ENCODE measurements around the gene GPR176. TPM values are rescaled to one million over a fixed set of nuclear protein-coding genes. Genes with fewer than 3 reads are reported as not detected.

GPR176 gene
- total RNA-seq, 1 donor from 2014 or later: 3.8 TPM

DNA sequence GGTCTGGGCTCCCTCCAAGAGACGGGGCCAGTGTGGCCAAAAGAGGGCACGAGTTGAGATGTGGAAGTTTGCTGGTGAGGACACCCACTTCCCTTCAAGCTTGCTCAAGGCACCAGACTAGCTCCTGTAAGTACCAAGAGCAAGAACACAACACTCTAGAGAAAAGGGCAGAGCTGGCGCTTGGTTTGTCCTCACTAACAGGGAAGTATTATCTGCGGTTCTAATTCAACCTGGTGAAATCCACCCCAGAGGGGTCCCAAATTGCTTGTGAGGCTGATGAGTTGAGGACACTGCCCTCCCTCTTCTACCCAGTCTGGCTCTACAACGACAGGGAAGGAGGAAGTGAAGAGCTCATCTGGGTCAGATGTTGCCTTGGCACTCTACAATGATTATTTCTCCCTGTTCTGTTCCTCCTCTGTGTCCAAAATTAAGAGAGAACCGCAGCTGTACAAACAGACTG, 120.5 kb downstream of the GPR176 start:
- Mint-ChIP-seq H3K27ac (no peak overlapping the region), H3K4me1 (peaks cover 17% of the 10 kb centered on the region), H3K9me3 (no peaks in the 10 kb centered on the region), H3K4me3 (no peak overlapping the region), H3K36me3 (no peaks in the 10 kb centered on the region), H3K27me3 (ENCODE audit: low read depth) (no peaks in the 10 kb centered on the region)
- no peak for DNase-seq (ENCODE audit: low spot score in 2 of 2, unreplicated experiment in 2 of 2)
- TF ChIP-seq, protein P1, sequence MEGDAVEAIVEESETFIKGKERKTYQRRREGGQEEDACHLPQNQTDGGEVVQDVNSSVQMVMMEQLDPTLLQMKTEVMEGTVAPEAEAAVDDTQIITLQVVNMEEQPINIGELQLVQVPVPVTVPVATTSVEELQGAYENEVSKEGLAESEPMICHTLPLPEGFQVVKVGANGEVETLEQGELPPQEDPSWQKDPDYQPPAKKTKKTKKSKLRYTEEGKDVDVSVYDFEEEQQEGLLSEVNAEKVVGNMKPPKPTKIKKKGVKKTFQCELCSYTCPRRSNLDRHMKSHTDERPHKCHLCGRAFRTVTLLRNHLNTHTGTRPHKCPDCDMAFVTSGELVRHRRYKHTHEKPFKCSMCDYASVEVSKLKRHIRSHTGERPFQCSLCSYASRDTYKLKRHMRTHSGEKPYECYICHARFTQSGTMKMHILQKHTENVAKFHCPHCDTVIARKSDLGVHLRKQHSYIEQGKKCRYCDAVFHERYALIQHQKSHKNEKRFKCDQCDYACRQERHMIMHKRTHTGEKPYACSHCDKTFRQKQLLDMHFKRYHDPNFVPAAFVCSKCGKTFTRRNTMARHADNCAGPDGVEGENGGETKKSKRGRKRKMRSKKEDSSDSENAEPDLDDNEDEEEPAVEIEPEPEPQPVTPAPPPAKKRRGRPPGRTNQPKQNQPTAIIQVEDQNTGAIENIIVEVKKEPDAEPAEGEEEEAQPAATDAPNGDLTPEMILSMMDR (IDR thresholded peaks at IDR 0.05; ENCODE audit: unreplicated experiment): no peak

DNA sequence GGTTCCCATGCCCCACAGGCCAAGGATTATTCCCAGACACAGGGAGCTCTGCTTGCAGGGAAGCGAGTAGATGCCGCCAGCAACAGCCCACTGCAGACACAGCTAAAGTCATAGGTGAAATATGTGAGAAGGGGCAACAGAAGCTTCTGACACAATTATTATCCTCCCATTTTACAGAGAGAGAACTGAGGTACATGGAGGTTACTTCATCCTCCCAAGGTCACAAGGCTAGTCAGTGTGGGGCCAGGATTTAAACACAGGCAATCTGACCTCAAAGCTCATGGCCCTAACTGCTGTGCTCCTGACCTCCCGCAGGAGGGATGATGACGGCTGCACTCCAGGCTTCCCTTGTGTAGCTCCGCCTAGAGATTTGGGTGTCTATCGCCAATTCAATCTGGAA, 121.7 kb downstream of the GPR176 start:
- no peak overlapping the region for H3K27ac Mint-ChIP-seq
- H3K9me3 Mint-ChIP-seq: no peaks in the 10 kb centered on the region
- TF ChIP-seq, protein P1 (IDR thresholded peaks at IDR 0.05; ENCODE audit: unreplicated experiment): no peak

DNA sequence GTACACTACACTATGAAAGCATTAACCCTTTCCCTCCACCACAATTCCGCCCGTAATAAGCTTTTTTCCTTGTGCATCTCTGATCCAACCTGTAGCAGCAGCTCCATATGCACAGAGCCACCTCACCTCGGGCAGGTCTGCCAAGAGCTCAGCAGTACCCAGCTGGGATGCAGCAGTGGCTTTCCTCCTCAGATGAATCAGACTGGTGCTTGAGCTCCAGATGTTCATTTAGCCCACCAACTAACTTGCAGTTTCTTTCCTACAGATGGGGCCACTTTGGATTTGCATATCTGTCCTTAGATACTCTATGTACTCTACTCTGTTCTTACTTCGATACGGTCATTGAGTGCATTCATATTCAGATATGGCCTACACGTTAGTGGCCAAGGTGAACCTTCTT, 122.7 kb downstream of the GPR176 start:
- Mint-ChIP-seq H3K27ac (no peak overlapping the region), H3K9me3 (no peaks in the 10 kb centered on the region), H3K4me1 (peaks cover 19% of the 10 kb centered on the region), H3K4me3 (no peak overlapping the region), H3K27me3 (ENCODE audit: low read depth) (no peaks in the 10 kb centered on the region), H3K36me3 (no peaks in the 10 kb centered on the region)
- no peak for DNase-seq (ENCODE audit: low spot score in 2 of 2, unreplicated experiment in 2 of 2)
- TF ChIP-seq, protein P1 (IDR thresholded peaks at IDR 0.05; ENCODE audit: unreplicated experiment): no peak

More for the DNA sequence above, 121.7 kb downstream of the GPR176 start:
- H3K4me1 Mint-ChIP-seq: peaks cover 13% of the 10 kb centered on the region
- no peak for DNase-seq (ENCODE audit: low spot score in 2 of 2, unreplicated experiment in 2 of 2)
- no peak overlapping the region for H3K4me3 Mint-ChIP-seq
- H3K27me3 Mint-ChIP-seq (ENCODE audit: low read depth): no peaks in the 10 kb centered on the region
- H3K36me3 Mint-ChIP-seq: no peaks in the 10 kb centered on the region

DNA sequence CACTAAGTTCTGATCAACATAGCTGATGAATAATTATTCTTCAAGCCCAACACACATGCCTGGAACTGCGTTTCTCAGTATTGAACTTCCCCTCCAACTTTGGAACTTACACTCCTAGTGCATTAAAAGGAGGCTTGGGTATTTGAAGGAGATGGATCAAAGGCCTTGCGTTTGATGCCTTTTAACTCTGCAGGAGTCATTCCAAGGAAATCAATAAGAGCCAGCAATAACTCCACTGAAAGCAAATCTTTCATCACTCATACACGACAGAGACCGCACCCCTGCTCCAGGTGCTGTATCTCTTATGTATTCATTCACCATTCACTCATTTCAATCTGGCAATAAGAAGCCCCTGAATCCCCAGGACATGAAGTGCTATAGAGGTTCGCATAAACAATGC, 123.5 kb downstream of the GPR176 start:
- Mint-ChIP-seq H3K27me3 (ENCODE audit: low read depth) (no peaks in the 10 kb centered on the region), H3K4me3 (no peak overlapping the region), H3K36me3 (no peaks in the 10 kb centered on the region), H3K4me1 (peaks cover 19% of the 10 kb centered on the region), H3K27ac (no peak overlapping the region), H3K9me3 (no peaks in the 10 kb centered on the region)
- TF ChIP-seq, protein P1 (IDR thresholded peaks at IDR 0.05; ENCODE audit: unreplicated experiment): no peak
- no peak for DNase-seq (ENCODE audit: low spot score in 2 of 2, unreplicated experiment in 2 of 2)

DNA sequence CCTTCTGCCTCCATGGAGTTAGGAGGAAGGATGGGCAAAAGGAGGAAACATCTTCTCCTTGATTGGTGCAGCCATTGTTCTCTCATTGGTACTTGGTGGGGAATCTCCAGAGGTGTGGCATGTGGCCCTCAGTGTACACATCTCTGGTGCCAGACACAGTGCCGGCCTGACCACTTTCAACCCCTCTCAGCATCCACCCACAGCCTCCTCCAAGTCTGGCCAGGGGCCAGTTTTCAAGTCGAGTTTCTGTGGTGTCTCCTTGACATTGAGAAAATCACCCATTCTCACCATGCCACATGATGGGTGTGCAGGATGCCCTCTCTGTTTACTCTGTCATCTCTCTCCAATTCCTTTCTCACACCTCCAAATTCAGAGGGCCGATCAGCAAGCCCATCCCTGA, 124.6 kb downstream of the GPR176 start:
- no peaks in the 10 kb centered on the region for H3K9me3 Mint-ChIP-seq
- DNase-seq (ENCODE audit: low spot score in 2 of 2, unreplicated experiment in 2 of 2): no peak
- no peak overlapping the region for H3K4me3 Mint-ChIP-seq
- no peak overlapping the region for H3K27ac Mint-ChIP-seq
- TF ChIP-seq, protein P1 (IDR thresholded peaks at IDR 0.05; ENCODE audit: unreplicated experiment): no peak
- no peaks in the 10 kb centered on the region for H3K27me3 Mint-ChIP-seq (ENCODE audit: low read depth)
- H3K36me3 Mint-ChIP-seq: no peaks in the 10 kb centered on the region
- H3K4me1 Mint-ChIP-seq: peaks cover 19% of the 10 kb centered on the region

DNA sequence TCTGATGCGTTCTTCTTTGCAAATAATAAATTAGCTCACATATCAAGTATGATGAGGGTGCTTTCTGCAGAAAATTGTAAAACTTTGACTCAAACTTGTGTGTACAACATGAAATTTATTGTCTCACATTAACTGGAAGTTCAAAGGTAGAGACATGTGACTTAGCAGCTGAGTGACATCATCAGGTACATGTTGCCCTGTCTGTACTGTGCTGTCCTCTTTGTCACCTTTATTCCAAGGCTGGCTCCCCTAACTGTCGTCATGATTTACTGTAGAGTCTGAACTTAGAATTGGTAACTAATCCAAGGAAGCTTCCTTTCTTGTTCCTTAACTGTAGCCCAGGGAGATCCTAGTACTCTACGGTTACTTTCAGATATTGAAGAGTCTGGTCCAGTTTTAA, 125.1 kb downstream of the GPR176 start:
- TF ChIP-seq, protein P1 (IDR thresholded peaks at IDR 0.05; ENCODE audit: unreplicated experiment): no peak
- Mint-ChIP-seq H3K4me3 (no peak overlapping the region), H3K27ac (no peak overlapping the region), H3K4me1 (peaks cover 19% of the 10 kb centered on the region), H3K9me3 (no peaks in the 10 kb centered on the region), H3K36me3 (no peaks in the 10 kb centered on the region), H3K27me3 (ENCODE audit: low read depth) (no peaks in the 10 kb centered on the region)
- DNase-seq (ENCODE audit: low spot score in 2 of 2, unreplicated experiment in 2 of 2): no peak

Measured in mesothelial cell of epicardium (in vitro differentiated cells).